Naive thymus-derived CD8-positive, alpha-beta T cell (primary cell): ENCODE data around the gene TRIM36. TPM values are rescaled to one million over a fixed set of nuclear protein-coding genes. Genes with fewer than 3 reads are reported as not detected.

ENCODE experiments used
- ATAC-seq, 2 donors: fragments of 150-1000 bp; cut with Tn5 transposase in 1 of 2; sonication (Bioruptor Pico), chemical (Tn5 transposase) in 1 of 2; 1 replicate in 1 of 2; 2 replicates in 1 of 2; pipeline ENCODE4 v1.10.0; 2021; ENCODE audit warnings: mild to moderate bottlenecking in 2 of 2, moderate library complexity in 2 of 2
- POLR2A ChIA-PET: fragments of 350-600 bp; sonication (Branson Sonifier 250); formaldehyde crosslinking; loops from one replicate; lab custom pipeline; 2021; ENCODE audit warnings: antibody characterized with exemption; lab: Charles Lee
- DNase-seq, 10 donors: peaks; one replicate each; pipeline versions ENCODE4 v3.0.0 to v3.0.0-alpha.2; 2020 to 2022
- H3K27ac Mint-ChIP-seq, 10 donors: one replicate each; pipeline ENCODE4 v1.8.0; 2020 to 2022; ENCODE audit warnings: mild to moderate bottlenecking in 10 of 10, mixed read lengths in 10 of 10, moderate library complexity in 4 of 10, inconsistent platforms in 1 of 10
- H3K27me3 Mint-ChIP-seq, 5 donors: one replicate each; pipeline ENCODE4 v1.8.0; 2021 to 2022; ENCODE audit warnings: mixed read lengths in 5 of 5
- H3K36me3 Mint-ChIP-seq, 3 donors: one replicate each; pipeline ENCODE4 v1.8.0; 2020 to 2022; ENCODE audit warnings: mixed read lengths in 3 of 3, mild to moderate bottlenecking in 2 of 3, inconsistent platforms in 1 of 3
- H3K4me1 Mint-ChIP-seq, 4 donors: one replicate each; pipeline ENCODE4 v1.8.0; 2021 to 2022; ENCODE audit warnings: mixed read lengths in 4 of 4
- H3K4me3 Mint-ChIP-seq, 10 donors: one replicate each; pipeline ENCODE4 v1.8.0; 2020 to 2022; ENCODE audit warnings: mild to moderate bottlenecking in 10 of 10, mixed read lengths in 10 of 10, moderate library complexity in 6 of 10, inconsistent platforms in 1 of 10
- H3K9me3 Mint-ChIP-seq, 9 donors: one replicate each; pipeline ENCODE4 v1.8.0; 2020 to 2022; ENCODE audit warnings: mixed read lengths in 9 of 9, mild to moderate bottlenecking in 3 of 9, inconsistent platforms in 1 of 9, moderate library complexity in 1 of 9
- polyA plus RNA-seq, 3 donors: library from polyadenylated mRNA; unstranded; fragments of 300-500 nt; fragmentation: Illumina TruSeq; gene quantifications; one replicate each; pipeline ENCODE4 v1.2.3, GENCODE V29; 2021
- total RNA-seq, 8 experiments: library from RNA in 2 of 8; stranded (reverse) in 2 of 8; gene quantifications; one replicate each; pipeline ENCODE4 v1.2.3 and lab custom pipeline; 2021 to 2026

Gene TRIM36, protein sequence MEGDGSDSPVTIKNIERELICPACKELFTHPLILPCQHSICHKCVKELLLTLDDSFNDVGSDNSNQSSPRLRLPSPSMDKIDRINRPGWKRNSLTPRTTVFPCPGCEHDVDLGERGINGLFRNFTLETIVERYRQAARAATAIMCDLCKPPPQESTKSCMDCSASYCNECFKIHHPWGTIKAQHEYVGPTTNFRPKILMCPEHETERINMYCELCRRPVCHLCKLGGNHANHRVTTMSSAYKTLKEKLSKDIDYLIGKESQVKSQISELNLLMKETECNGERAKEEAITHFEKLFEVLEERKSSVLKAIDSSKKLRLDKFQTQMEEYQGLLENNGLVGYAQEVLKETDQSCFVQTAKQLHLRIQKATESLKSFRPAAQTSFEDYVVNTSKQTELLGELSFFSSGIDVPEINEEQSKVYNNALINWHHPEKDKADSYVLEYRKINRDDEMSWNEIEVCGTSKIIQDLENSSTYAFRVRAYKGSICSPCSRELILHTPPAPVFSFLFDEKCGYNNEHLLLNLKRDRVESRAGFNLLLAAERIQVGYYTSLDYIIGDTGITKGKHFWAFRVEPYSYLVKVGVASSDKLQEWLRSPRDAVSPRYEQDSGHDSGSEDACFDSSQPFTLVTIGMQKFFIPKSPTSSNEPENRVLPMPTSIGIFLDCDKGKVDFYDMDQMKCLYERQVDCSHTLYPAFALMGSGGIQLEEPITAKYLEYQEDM
- total RNA-seq (under 1 TPM in 1 of 2 experiments, not detected in 1; 0.57 TPM), polyA plus RNA-seq (not detected), total RNA-seq (lab: John Stamatoyannopoulos, UW) (0.21 to 2.0 (median 0.55) reads per million in 6 experiments)

DNA sequence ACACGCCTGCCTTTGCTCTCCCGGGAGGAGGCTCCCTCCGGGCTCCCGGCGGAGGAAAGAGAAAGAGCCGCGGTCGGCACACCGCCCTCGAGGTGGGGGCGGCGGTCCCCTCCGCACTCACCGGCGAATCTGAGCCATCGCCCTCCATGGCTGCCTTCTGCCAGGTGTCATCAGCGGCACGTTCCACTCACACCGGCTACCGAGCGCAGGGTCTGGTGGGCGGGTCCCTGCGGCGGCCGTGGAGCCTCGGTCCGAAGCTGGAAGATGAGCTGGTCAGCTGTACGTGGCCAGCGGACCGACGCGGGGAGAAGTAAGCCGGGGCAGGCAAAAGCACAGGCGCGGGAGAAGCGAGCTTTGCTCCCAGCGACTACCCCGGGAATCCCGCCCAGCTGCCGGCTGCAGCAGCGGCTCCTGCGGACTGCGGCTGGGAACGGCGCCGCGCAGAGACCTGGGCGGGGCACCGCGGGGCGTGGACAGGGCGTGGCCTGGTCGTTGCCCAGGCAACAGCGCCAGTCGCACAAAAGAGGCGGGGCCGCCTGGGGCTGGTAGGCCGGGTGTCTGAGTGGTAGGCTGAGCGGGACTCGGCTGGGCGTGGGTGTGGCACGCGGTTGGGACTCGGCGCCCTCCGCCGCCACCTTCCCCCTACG lies at the start of gene TRIM36:
Gene TRIM36 (minus strand): TSS at position 422 of the 647 bp plus-strand sequence. CDS start 274 bp downstream, at position 148.
- DNase-seq (peak; percentile 83 to 93 (median 88)), ATAC-seq (peak; percentile 86 to 91)
- POLR2A ChIA-PET = no interaction called here
- Mint-ChIP-seq H3K36me3 (peaks cover 0 to 9% (median 7%) of the 10 kb centered on the region in 3 donors), H3K27me3 (peaks cover 44 to 58% (median 56%) of the 10 kb centered on the region in 5 donors), H3K4me1 (peaks cover 8 to 23% (median 13%) of the 10 kb centered on the region in 4 donors), H3K4me3 (peak within 1 kb of the TSS; percentile 77 to 91 (median 86)), H3K9me3 (peaks cover 0 to 19% (median 10%) of the 10 kb centered on the region in 9 donors), H3K27ac (peak within 1 kb of the TSS in 3 of 10 donors; percentile 60 to 83 (median 72))

- no peak overlapping the region for H3K4me3 Mint-ChIP-seq
- no peaks in the 10 kb centered on the region for H3K9me3 Mint-ChIP-seq
- ATAC-seq (no peak), DNase-seq (no peak)
- H3K4me1 Mint-ChIP-seq = peaks cover 0 to 8% (median 6%) of the 10 kb centered on the region in 4 donors
- H3K27ac Mint-ChIP-seq = no peak overlapping the region
- H3K36me3 Mint-ChIP-seq = peaks cover 0 to 67% (median 29%) of the 10 kb centered on the region in 3 donors
- H3K27me3 Mint-ChIP-seq = no peaks in the 10 kb centered on the region
- POLR2A ChIA-PET = no interaction called here
Measured at GRCh38 chr5:115214541-115214940, 44.8 kb upstream of the TRIM36 start.

GRCh38 chr5:115209279-115209678 lies 39.6 kb upstream of the TRIM36 start:
- H3K4me3 Mint-ChIP-seq = peak overlapping the region in 2 of 10 donors; percentile 4 to 5
- no peaks in the 10 kb centered on the region for H3K27me3 Mint-ChIP-seq
- peak overlapping the region in 8 of 10 donors; percentile 4 to 50 (median 20) for H3K27ac Mint-ChIP-seq
- peaks cover 0 to 43% (median 23%) of the 10 kb centered on the region in 3 donors for H3K36me3 Mint-ChIP-seq
- H3K9me3 Mint-ChIP-seq = no peaks in the 10 kb centered on the region
- DNase-seq = peak in 6 of 10 donors; percentile 21 to 63 (median 40)
- POLR2A ChIA-PET = no interaction called here
- peaks cover 4 to 21% (median 13%) of the 10 kb centered on the region in 4 donors for H3K4me1 Mint-ChIP-seq
- ATAC-seq = peak; percentile 93 to 96

GRCh38 chr5:115202952-115203351 lies 33.2 kb upstream of the TRIM36 start:
- Mint-ChIP-seq H3K9me3 (peaks cover 0 to 14% (median 3%) of the 10 kb centered on the region in 9 donors), H3K36me3 (peaks cover 5 to 22% (median 7%) of the 10 kb centered on the region in 3 donors), H3K4me3 (no peak overlapping the region), H3K27ac (peak overlapping the region in 1 of 10 donors; percentile 41), H3K4me1 (no peaks in the 10 kb centered on the region), H3K27me3 (no peaks in the 10 kb centered on the region)
- ATAC-seq = no peak
- DNase-seq = no peak
- POLR2A ChIA-PET = no interaction called here

GRCh38 chr5:115196161-115196560 lies 26.5 kb upstream of the TRIM36 start:
- DNase-seq (no peak), ATAC-seq (no peak)
- POLR2A ChIA-PET = no interaction called here
- Mint-ChIP-seq H3K36me3 (peaks cover 0 to 24% (median 7%) of the 10 kb centered on the region in 3 donors), H3K27ac (no peak overlapping the region), H3K4me3 (no peak overlapping the region), H3K4me1 (no peaks in the 10 kb centered on the region), H3K27me3 (peaks cover 1 to 13% (median 3%) of the 10 kb centered on the region in 5 donors), H3K9me3 (peaks cover 0 to 14% (median 3%) of the 10 kb centered on the region in 9 donors)

GRCh38 chr5:115194676-115195075 lies 25.0 kb upstream of the TRIM36 start:
- POLR2A ChIA-PET = no interaction called here
- Mint-ChIP-seq H3K4me3 (no peak overlapping the region), H3K36me3 (peaks cover 0 to 20% (median 4%) of the 10 kb centered on the region in 3 donors), H3K27ac (no peak overlapping the region), H3K4me1 (no peaks in the 10 kb centered on the region), H3K27me3 (peaks cover 3 to 18% (median 5%) of the 10 kb centered on the region in 5 donors), H3K9me3 (peaks cover 0 to 8% (median 0%) of the 10 kb centered on the region in 9 donors)
- DNase-seq (no peak), ATAC-seq (no peak)

GRCh38 chr5:115193295-115193694 lies 23.6 kb upstream of the TRIM36 start:
- POLR2A ChIA-PET = no interaction called here
- Mint-ChIP-seq H3K4me1 (no peaks in the 10 kb centered on the region), H3K27ac (peak overlapping the region in 1 of 10 donors; percentile 29), H3K27me3 (peaks cover 3 to 23% (median 5%) of the 10 kb centered on the region in 5 donors), H3K4me3 (no peak overlapping the region), H3K9me3 (no peaks in the 10 kb centered on the region), H3K36me3 (peaks cover 0 to 7% (median 0%) of the 10 kb centered on the region in 3 donors)
- DNase-seq (no peak), ATAC-seq (no peak)

- POLR2A ChIA-PET = no interaction called here
- ATAC-seq (no peak), DNase-seq (no peak)
- H3K4me3 Mint-ChIP-seq = no peak overlapping the region
- no peaks in the 10 kb centered on the region for H3K9me3 Mint-ChIP-seq
- H3K36me3 Mint-ChIP-seq = peaks cover 0 to 7% (median 0%) of the 10 kb centered on the region in 3 donors
- no peaks in the 10 kb centered on the region for H3K4me1 Mint-ChIP-seq
- H3K27ac Mint-ChIP-seq = no peak overlapping the region
- H3K27me3 Mint-ChIP-seq = peaks cover 5 to 26% (median 7%) of the 10 kb centered on the region in 5 donors
Measured at GRCh38 chr5:115192098-115192497, 22.4 kb upstream of the TRIM36 start.

DNA sequence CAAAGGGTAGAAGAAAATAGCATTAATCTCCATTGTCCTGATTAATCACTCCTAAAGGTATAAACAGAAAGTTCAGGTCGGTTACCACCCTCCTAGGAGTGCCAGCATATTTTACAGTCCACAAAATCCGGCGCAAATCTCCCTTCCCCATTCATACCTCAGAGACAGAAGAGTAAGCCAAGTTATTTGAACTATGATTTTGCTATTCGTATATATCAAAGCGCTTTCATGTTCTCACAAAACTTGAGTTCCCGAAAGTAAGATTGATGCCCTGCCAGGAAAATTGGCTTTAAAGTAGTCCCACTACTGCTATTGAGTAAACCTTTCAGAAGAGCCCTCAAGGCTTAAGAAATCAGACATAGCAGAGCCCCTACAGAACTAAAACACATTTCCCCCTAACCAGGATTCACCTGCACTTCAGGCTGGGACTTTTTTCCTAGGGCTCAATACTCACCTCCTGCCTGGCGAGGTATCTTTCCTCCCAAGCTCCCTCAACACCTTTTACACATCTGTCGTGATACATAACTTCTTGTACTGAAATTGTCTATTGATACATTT lies 21.8 kb upstream of the TRIM36 start:
- Mint-ChIP-seq H3K36me3 (peaks cover 0 to 7% (median 0%) of the 10 kb centered on the region in 3 donors), H3K4me3 (no peak overlapping the region), H3K4me1 (no peaks in the 10 kb centered on the region), H3K27me3 (peaks cover 5 to 31% (median 11%) of the 10 kb centered on the region in 5 donors), H3K27ac (no peak overlapping the region), H3K9me3 (no peaks in the 10 kb centered on the region)
- no peak for ATAC-seq
- POLR2A ChIA-PET = no interaction called here
- no peak for DNase-seq

DNA sequence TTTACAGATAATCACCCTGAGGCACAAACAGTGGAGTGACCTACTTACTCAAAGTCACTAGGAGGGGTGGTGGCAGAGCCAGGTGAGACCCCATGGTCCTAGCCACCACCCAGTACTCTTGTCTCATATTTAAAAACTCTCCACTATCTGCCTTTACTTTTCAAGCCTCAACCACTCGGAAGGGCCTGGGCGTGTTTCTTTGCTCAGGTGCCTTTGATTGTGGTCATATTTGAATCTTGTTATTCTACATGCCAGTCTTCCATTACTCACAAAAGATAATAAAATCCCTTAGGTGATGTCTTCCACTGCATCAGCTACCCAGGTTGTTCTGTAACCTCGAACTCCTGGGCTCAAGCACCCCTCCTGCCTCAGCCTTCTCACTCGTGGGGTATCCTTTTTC lies 20.7 kb upstream of the TRIM36 start:
- H3K4me1 Mint-ChIP-seq = no peaks in the 10 kb centered on the region
- DNase-seq (no peak), ATAC-seq (no peak)
- no peak overlapping the region for H3K4me3 Mint-ChIP-seq
- H3K36me3 Mint-ChIP-seq = peaks cover 0 to 2% (median 0%) of the 10 kb centered on the region in 3 donors
- POLR2A ChIA-PET = no interaction called here
- peaks cover 5 to 40% (median 13%) of the 10 kb centered on the region in 5 donors for H3K27me3 Mint-ChIP-seq
- no peak overlapping the region for H3K27ac Mint-ChIP-seq
- no peaks in the 10 kb centered on the region for H3K9me3 Mint-ChIP-seq

- Mint-ChIP-seq H3K36me3 (peaks cover 0 to 2% (median 0%) of the 10 kb centered on the region in 3 donors), H3K27ac (no peak overlapping the region), H3K9me3 (peaks cover 0 to 3% (median 0%) of the 10 kb centered on the region in 9 donors), H3K27me3 (peaks cover 7 to 43% (median 13%) of the 10 kb centered on the region in 5 donors), H3K4me3 (no peak overlapping the region), H3K4me1 (no peaks in the 10 kb centered on the region)
- POLR2A ChIA-PET = no interaction called here
- no peak for DNase-seq
- no peak for ATAC-seq
Measured at GRCh38 chr5:115189866-115190265, 20.2 kb upstream of the TRIM36 start.

GRCh38 chr5:115186794-115187193 lies 17.1 kb upstream of the TRIM36 start:
- no peaks in the 10 kb centered on the region for H3K4me1 Mint-ChIP-seq
- ATAC-seq = no peak
- POLR2A ChIA-PET = interaction anchor here (0.6 kb wide), 1 partner anchor 13 kb away, joined by 7 read pairs; no protein-coding TSS in a partner anchor
- peaks cover 22 to 64% (median 27%) of the 10 kb centered on the region in 5 donors for H3K27me3 Mint-ChIP-seq
- DNase-seq = no peak
- H3K27ac Mint-ChIP-seq = no peak overlapping the region
- H3K36me3 Mint-ChIP-seq = peaks cover 0 to 2% (median 0%) of the 10 kb centered on the region in 3 donors
- peaks cover 0 to 3% (median 0%) of the 10 kb centered on the region in 9 donors for H3K9me3 Mint-ChIP-seq
- H3K4me3 Mint-ChIP-seq = no peak overlapping the region
